ENCODE results near the gene LRP1B. TPM values are rescaled to one million over a fixed set of nuclear protein-coding genes. Genes with fewer than 3 reads are reported as not detected.

Gene LRP1B
- total and polyA plus RNA-seq, 5 experiments from 2014 or later, result not detected

DNA sequence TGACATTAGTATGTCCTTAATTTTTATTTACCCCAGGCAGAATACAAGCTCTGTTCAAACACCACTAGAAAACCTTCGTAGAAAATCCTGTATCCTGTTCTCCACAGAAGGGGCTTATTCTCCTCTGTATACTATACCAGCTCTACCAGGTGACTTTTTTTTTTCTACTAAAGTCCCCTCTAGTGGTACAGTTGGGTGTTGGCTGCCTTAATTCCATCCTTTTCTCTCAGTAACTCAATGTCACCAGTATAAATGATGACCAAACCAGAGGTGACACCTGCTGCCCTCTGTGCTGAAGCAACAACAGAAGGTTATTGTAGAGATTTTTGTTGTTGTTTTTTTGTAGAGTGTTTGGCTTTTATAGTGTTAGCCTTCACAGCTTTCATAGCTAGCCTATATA lies 1322.0 kb downstream of the LRP1B start:
- ATAC-seq, result no peak
- peaks cover 0 to 16% (median 5%) of the 10 kb centered on the region in 9 donors for H3K9me3 Mint-ChIP-seq
- H3K4me1 Mint-ChIP-seq, result no peaks in the 10 kb centered on the region
- DNase-seq, result no peak
- H3K27ac Mint-ChIP-seq, result no peak overlapping the region
- no peaks in the 10 kb centered on the region for H3K27me3 Mint-ChIP-seq
- no peaks in the 10 kb centered on the region for H3K36me3 Mint-ChIP-seq
- no peak overlapping the region for H3K4me3 Mint-ChIP-seq
- POLR2A ChIA-PET, result no interaction called here

DNA sequence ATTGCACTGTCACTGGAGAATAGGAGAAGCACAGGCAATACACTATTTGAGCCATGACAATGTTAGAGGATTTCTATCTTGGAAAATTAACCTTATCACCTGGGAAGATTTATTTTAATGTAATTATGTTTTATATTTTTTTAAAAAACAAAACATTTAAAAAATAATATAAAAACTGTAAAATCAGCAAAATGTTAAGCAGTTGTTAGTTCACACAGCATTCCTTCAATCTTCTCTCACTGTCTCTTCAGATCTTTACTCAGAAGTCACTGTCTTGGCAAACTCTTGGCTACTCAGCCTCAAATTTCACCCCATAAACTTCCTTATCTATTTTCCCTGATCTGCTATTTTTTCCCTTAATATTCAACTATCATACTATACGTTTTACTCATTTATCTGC lies 1322.6 kb downstream of the LRP1B start:
- H3K4me1 Mint-ChIP-seq, result no peaks in the 10 kb centered on the region
- no peak for ATAC-seq
- DNase-seq, result no peak
- H3K4me3 Mint-ChIP-seq, result no peak overlapping the region
- POLR2A ChIA-PET, result no interaction called here
- H3K36me3 Mint-ChIP-seq, result no peaks in the 10 kb centered on the region
- H3K27me3 Mint-ChIP-seq, result no peaks in the 10 kb centered on the region
- no peak overlapping the region for H3K27ac Mint-ChIP-seq
- peaks cover 0 to 16% (median 5%) of the 10 kb centered on the region in 9 donors for H3K9me3 Mint-ChIP-seq

- no peak for ATAC-seq
- DNase-seq, result no peak
- Mint-ChIP-seq H3K4me1 (no peaks in the 10 kb centered on the region), H3K4me3 (no peak overlapping the region), H3K27ac (no peak overlapping the region), H3K27me3 (no peaks in the 10 kb centered on the region), H3K9me3 (peaks cover 0 to 30% (median 6%) of the 10 kb centered on the region in 9 donors), H3K36me3 (no peaks in the 10 kb centered on the region)
- POLR2A ChIA-PET, result no interaction called here
Measured at GRCh38 chr2:140804700-140805260, 1326.0 kb downstream of the LRP1B start.

GRCh38 chr2:140801311-140801710 lies 1329.5 kb downstream of the LRP1B start:
- ATAC-seq (no peak), DNase-seq (no peak)
- Mint-ChIP-seq H3K4me1 (no peaks in the 10 kb centered on the region), H3K4me3 (no peak overlapping the region), H3K27ac (no peak overlapping the region), H3K9me3 (peaks cover 0 to 15% (median 6%) of the 10 kb centered on the region in 9 donors), H3K27me3 (no peaks in the 10 kb centered on the region), H3K36me3 (no peaks in the 10 kb centered on the region)
- POLR2A ChIA-PET, result no interaction called here

GRCh38 chr2:140797718-140798117 lies 1333.1 kb downstream of the LRP1B start:
- no peaks in the 10 kb centered on the region for H3K4me1 Mint-ChIP-seq
- POLR2A ChIA-PET, result no interaction called here
- no peaks in the 10 kb centered on the region for H3K36me3 Mint-ChIP-seq
- ATAC-seq (no peak), DNase-seq (no peak)
- H3K27ac Mint-ChIP-seq, result no peak overlapping the region
- H3K27me3 Mint-ChIP-seq, result no peaks in the 10 kb centered on the region
- H3K4me3 Mint-ChIP-seq, result no peak overlapping the region
- H3K9me3 Mint-ChIP-seq, result peaks cover 0 to 16% (median 4%) of the 10 kb centered on the region in 9 donors

- Mint-ChIP-seq H3K36me3 (no peaks in the 10 kb centered on the region), H3K4me3 (no peak overlapping the region), H3K9me3 (peaks cover 0 to 17% (median 5%) of the 10 kb centered on the region in 9 donors), H3K27me3 (no peaks in the 10 kb centered on the region), H3K27ac (no peak overlapping the region), H3K4me1 (no peaks in the 10 kb centered on the region)
- POLR2A ChIA-PET, result no interaction called here
- no peak for DNase-seq
- ATAC-seq, result no peak
Measured at GRCh38 chr2:140791802-140792201, 1339.0 kb downstream of the LRP1B start.

DNA sequence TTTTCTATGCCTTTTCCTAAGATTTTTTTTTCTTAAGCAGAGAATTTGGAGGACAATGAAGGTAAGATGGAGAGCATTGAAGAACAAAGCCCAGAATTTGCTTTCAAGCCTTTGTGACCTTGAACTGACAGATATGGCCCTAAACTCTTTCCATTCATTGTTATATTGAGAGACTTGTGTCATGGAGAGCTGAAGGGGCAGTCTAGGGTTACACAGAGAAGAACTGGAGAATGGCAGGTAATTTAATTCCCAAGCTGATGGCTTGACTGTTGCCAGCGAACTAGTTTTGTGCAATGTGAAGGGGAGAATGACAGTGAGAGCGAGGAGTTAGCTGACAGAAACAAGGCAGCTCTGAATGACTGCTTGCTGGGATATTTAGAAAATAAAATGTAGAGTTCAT lies 1344.2 kb downstream of the LRP1B start:
- ATAC-seq (no peak), DNase-seq (no peak)
- H3K36me3 Mint-ChIP-seq, result no peaks in the 10 kb centered on the region
- H3K4me3 Mint-ChIP-seq, result no peak overlapping the region
- H3K9me3 Mint-ChIP-seq, result peaks cover 0 to 27% (median 4%) of the 10 kb centered on the region in 9 donors
- no peaks in the 10 kb centered on the region for H3K4me1 Mint-ChIP-seq
- POLR2A ChIA-PET, result no interaction called here
- H3K27ac Mint-ChIP-seq, result no peak overlapping the region
- no peaks in the 10 kb centered on the region for H3K27me3 Mint-ChIP-seq

DNA sequence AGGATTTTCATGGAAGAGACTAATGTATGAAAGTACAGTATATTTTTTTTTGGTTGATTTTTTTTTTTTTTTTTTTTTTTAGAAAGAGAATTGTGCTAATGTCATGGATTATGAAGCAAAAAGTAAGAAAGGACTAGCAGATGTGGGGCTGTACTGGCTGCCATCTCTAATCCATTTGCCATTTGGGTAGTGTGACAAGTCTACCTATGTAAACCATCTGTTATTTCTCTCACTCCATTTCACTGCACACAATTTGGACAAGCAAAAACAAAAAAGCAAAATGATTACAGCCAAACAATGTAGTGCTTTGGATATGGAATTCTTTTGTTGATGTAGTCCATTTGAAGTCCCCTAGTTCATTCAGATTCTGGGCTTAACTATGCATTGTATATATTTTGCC lies 1355.4 kb downstream of the LRP1B start:
- POLR2A ChIA-PET, result no interaction called here
- H3K4me1 Mint-ChIP-seq, result no peaks in the 10 kb centered on the region

DNA sequence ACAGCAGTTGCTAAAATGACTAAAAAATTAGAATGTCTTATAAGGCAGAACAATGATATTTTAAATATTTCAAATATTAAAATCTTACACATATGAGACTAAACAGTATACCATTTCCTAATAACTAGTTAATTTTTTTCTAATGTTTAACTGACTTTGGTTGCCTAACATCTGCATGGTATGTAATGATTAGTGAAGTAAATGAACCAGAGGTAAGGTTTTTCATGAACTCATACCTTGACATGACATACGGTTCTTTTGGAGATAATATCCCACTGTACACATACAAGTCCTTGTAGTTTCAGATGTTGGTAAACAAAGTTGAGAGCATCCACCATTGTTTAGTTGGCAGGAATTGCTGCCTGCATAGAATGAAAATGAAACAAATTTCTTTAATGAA lies 1360.2 kb downstream of the LRP1B start:
- Mint-ChIP-seq H3K4me3 (no peak overlapping the region), H3K36me3 (no peaks in the 10 kb centered on the region), H3K27me3 (no peaks in the 10 kb centered on the region), H3K27ac (no peak overlapping the region), H3K4me1 (no peaks in the 10 kb centered on the region), H3K9me3 (peaks cover 0 to 9% (median 3%) of the 10 kb centered on the region in 9 donors)
- POLR2A ChIA-PET, result no interaction called here
- ATAC-seq (no peak), DNase-seq (no peak)

More for the DNA sequence above, 1355.4 kb downstream of the LRP1B start:
- Mint-ChIP-seq H3K27ac (no peak overlapping the region), H3K27me3 (no peaks in the 10 kb centered on the region), H3K9me3 (peaks cover 0 to 7% (median 2%) of the 10 kb centered on the region in 9 donors), H3K36me3 (no peaks in the 10 kb centered on the region), H3K4me3 (no peak overlapping the region)
- DNase-seq, result no peak
- no peak for ATAC-seq

GRCh38 chr2:140761807-140762206 lies 1369.0 kb downstream of the LRP1B start:
- Mint-ChIP-seq H3K27me3 (no peaks in the 10 kb centered on the region), H3K4me3 (no peak overlapping the region)
- POLR2A ChIA-PET, result no interaction called here

DNA sequence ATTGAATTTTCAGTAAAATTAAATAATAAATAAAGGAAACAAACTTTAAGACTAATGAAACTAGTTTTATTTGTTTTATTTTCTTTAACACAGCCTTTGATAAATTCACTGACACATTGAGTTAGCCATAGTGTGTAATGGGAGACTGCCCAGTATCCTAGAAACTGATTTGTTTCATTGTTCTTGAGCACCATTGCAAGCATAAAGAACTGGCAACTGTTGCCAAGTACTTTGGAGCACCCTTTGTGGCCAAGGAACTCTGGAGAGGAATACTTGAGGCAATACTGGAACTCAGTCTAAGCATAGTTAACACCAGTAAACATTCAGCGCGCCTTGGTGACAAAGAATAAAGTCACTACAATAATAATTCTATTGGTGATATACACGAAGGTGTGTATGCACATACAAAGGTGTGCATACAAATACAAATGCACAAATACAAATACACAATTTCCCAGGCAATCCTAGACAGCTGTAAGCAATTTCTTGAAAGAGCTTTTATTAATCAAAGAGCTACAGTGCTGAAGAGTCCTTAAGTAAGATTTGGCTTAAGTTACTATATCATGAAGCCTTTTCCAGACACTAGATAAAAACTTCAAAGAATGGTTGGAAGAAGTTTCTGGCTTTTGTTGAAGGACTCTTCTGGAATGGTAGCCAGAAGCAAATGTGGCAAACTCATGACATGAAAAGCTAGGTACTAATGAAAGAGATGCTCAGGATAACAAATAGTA lies 1371.2 kb downstream of the LRP1B start:
- Mint-ChIP-seq H3K27ac (no peak overlapping the region), H3K9me3 (peaks cover 0 to 32% (median 9%) of the 10 kb centered on the region in 9 donors), H3K36me3 (peaks cover 0 to 3% (median 0%) of the 10 kb centered on the region in 3 donors), H3K4me1 (no peaks in the 10 kb centered on the region), H3K27me3 (no peaks in the 10 kb centered on the region), H3K4me3 (no peak overlapping the region)
- POLR2A ChIA-PET, result no interaction called here
- ATAC-seq (no peak), DNase-seq (no peak)

More at GRCh38 chr2:140761807-140762206, 1369.0 kb downstream of the LRP1B start:
- H3K9me3 Mint-ChIP-seq, result peaks cover 0 to 21% (median 7%) of the 10 kb centered on the region in 9 donors
- H3K36me3 Mint-ChIP-seq, result peaks cover 0 to 3% (median 0%) of the 10 kb centered on the region in 3 donors
- H3K27ac Mint-ChIP-seq, result no peak overlapping the region
- DNase-seq, result no peak
- ATAC-seq, result no peak
- no peaks in the 10 kb centered on the region for H3K4me1 Mint-ChIP-seq

GRCh38 chr2:140747665-140748064 lies 1383.2 kb downstream of the LRP1B start:
- DNase-seq (no peak), ATAC-seq (no peak)
- Mint-ChIP-seq H3K27ac (no peak overlapping the region), H3K4me1 (no peaks in the 10 kb centered on the region), H3K9me3 (peaks cover 0 to 11% (median 2%) of the 10 kb centered on the region in 9 donors), H3K27me3 (no peaks in the 10 kb centered on the region), H3K36me3 (no peaks in the 10 kb centered on the region), H3K4me3 (no peak overlapping the region)
- POLR2A ChIA-PET, result no interaction called here

DNA sequence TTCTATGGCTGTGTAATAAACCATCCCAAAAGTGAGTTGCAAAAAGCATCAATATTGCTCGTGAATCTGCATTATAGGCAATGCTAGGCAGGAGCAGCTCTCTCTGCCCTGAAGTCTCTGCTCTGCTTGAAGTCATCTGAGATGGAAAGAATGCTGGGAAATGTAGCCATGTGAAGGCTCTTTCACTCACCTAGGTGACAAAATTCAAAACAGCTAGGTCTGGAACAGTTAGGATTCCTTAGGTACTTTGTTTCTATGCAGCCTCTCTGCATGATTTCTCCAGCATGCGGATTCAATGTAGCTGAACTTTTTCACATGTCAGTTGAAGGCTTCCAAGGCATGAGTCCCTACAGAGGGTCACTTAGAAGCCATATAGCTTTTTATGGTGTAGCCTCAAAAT lies 1383.7 kb downstream of the LRP1B start:
- Mint-ChIP-seq H3K27me3 (no peaks in the 10 kb centered on the region), H3K9me3 (peaks cover 0 to 10% (median 2%) of the 10 kb centered on the region in 9 donors), H3K4me1 (no peaks in the 10 kb centered on the region), H3K4me3 (no peak overlapping the region), H3K36me3 (no peaks in the 10 kb centered on the region), H3K27ac (no peak overlapping the region)
- DNase-seq (no peak), ATAC-seq (no peak)
- POLR2A ChIA-PET, result no interaction called here

DNA sequence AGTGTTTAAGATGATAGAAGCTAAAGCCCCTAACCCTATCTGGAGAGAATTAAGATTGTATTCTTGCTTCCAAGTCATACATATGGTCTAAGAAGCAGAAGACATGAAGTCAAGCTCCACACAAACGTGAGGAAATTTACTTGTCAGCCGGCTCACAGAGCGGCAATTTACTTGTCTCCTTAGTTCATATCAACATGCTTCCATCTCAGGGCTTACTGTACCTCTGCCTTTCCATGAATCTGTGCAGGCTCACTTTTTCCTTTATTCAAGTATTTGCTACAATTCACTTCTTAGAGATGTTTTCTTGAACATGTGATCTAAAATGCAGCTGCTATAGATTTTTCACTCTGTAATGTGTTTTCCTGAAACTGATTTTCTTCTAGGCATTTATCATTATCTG lies 1386.4 kb downstream of the LRP1B start:
- Mint-ChIP-seq H3K27me3 (no peaks in the 10 kb centered on the region), H3K9me3 (peaks cover 0 to 15% (median 5%) of the 10 kb centered on the region in 9 donors), H3K4me3 (no peak overlapping the region), H3K4me1 (no peaks in the 10 kb centered on the region), H3K27ac (no peak overlapping the region), H3K36me3 (no peaks in the 10 kb centered on the region)
- DNase-seq, result no peak
- ATAC-seq, result no peak
- POLR2A ChIA-PET, result no interaction called here
